Transverse colon (tissue), 4 donors: ENCODE results near the gene ARMC3. TPM values are rescaled to one million over a fixed set of nuclear protein-coding genes. Genes with fewer than 3 reads are reported as not detected.
"Not testable (repeated sequence)": the region's sequence is repeated elsewhere in the genome, so short reads cannot be mapped to it uniquely, and the experiment has no call there.

ENCODE experiments used
- DNase-seq: peaks from one replicate; pipeline ENCODE4 v3.0.0-alpha.2; 2019
- H3K27ac ChIP-seq, 4 donors: fragments of 200-600 bp; sonication (generic); 2 replicates each; pipeline ENCODE4 v1.5.1; 2016 to 2018; ENCODE audit warnings: inconsistent platforms in 4 of 4
- H3K27me3 ChIP-seq: fragments of 200-600 bp; sonication (generic); 2 replicates; pipeline ENCODE4 v1.5.1; 2017; ENCODE audit warnings: inconsistent platforms
- H3K36me3 ChIP-seq, 4 donors: fragments of 200-600 bp; sonication (generic); 2 replicates each; pipeline ENCODE4 v1.5.1; 2017 to 2019; ENCODE audit warnings: inconsistent platforms in 4 of 4
- H3K4me1 ChIP-seq, 4 donors: fragments of 200-600 bp; sonication (generic); 2 replicates each; pipeline ENCODE4 v1.5.1; 2017 to 2020; ENCODE audit warnings: inconsistent platforms in 4 of 4
- H3K4me3 ChIP-seq, 4 donors: fragments of 200-600 bp; sonication (generic); 1 replicate in 1 of 4; 2 replicates in 3 of 4; pipeline versions ENCODE4 v1.5.1 to v1.6.1; 2017 to 2019; ENCODE audit warnings: inconsistent platforms in 4 of 4
- H3K9me3 ChIP-seq, 2 donors: fragments of 200-600 bp; sonication (generic); 2 replicates each; pipeline ENCODE4 v1.5.1; 2017 to 2019; ENCODE audit warnings: inconsistent platforms in 2 of 2
- CTCF ChIP-seq, 5 experiments: fragments of 200-600 bp in 3 of 5; fragments of 450-650 bp in 2 of 5; sonication (generic) in 3 of 5; IDR thresholded peaks; 1 replicate in 2 of 5; 2 replicates in 3 of 5; pipeline ENCODE4 v1.5.1; 2016 to 2017; ENCODE audit warnings: antibody characterized with exemption in 5 of 5, inconsistent platforms in 3 of 5, mild to moderate bottlenecking in 2 of 5, moderate library complexity in 1 of 5
- EP300 ChIP-seq: sonication (generic); formaldehyde crosslinking; IDR thresholded peaks from one replicate; pipeline ENCODE4 v1.6.1; 2017; ENCODE audit warnings: antibody characterized with exemption, low read depth
- POLR2A ChIP-seq: fragments of 450-650 bp; IDR thresholded peaks from one replicate; pipeline ENCODE4 v1.6.1; 2016; ENCODE audit warnings: antibody characterized with exemption, mild to moderate bottlenecking, moderate library complexity
- POLR2AphosphoS5 ChIP-seq, 3 donors: sonication (generic); formaldehyde crosslinking; IDR thresholded peaks; one replicate each; pipeline ENCODE4 v1.6.1; 2016; ENCODE audit warnings: antibody characterized with exemption in 3 of 3
- whole genome bisulfite sequencing, 2 donors: methylation state at CpG; one replicate each; pipeline ENCODE4 v1.1.5; 2018; ENCODE audit warnings: low coverage in 1 of 2; 5-methylcytosine and 5-hydroxymethylcytosine counted together
- in situ Hi-C, 4 donors: fragments of 200-750 bp; cut with MboI; loops; one replicate each; pipeline versions ENCODE4 v1.15.0 to v1.15.1; 2017; ENCODE audit warnings: low sequenced_read_pairs in 3 of 4, low pct_ligation_motif_present in 1 of 4, low pct_unique_long_range_greater_than_20kb in 1 of 4
- intact Hi-C: fragments of 100-400 bp; cut with DNase I; formaldehyde crosslinking; loops from one replicate; pipeline ENCODE4 v1.15.1; 2023; ENCODE audit warnings: low total_unique reads
- total RNA-seq, 4 donors: library from RNA; depleted of rRNA; stranded (reverse); fragments of >200 nt; gene quantifications; one replicate each; pipeline ENCODE4 v1.1.0, GENCODE V29; 2016

The ARMC3 gene
- total RNA-seq, 4 donors from 2014 or later: not detected

GRCh38 chr10:22925088-22925487 lies 2.8 kb upstream of the ARMC3 start:
- TF ChIP-seq CTCF (IDR thresholded peaks at IDR 0.05) (no peak), POLR2A (no peak), EP300 (no peak), POLR2AphosphoS5 (IDR thresholded peaks at IDR 0.05) (no peak)
- H3K36me3 ChIP-seq: no peaks in the 10 kb centered on the region
- no peaks in the 10 kb centered on the region for H3K9me3 ChIP-seq
- peaks cover 0 to 9% (median 0%) of the 10 kb centered on the region in 4 donors for H3K4me1 ChIP-seq
- no peak overlapping the region for H3K27ac ChIP-seq
- H3K4me3 ChIP-seq: no peak overlapping the region
- in situ Hi-C loops (no loop called here), intact Hi-C loops (no loop called here)
- peaks cover 18% of the 10 kb centered on the region for H3K27me3 ChIP-seq
- no peak for DNase-seq
- WGBS, 2 donors: 42 to 59% methylated on average over 1 of the region's 1 CpG

GRCh38 chr10:22927166-22927565 lies 687 bp upstream of the ARMC3 start:
- Histone ChIP-seq H3K9me3 (no peaks in the 10 kb centered on the region), H3K27ac (no peak overlapping the region), H3K36me3 (no peaks in the 10 kb centered on the region), H3K27me3 (peaks cover 18% of the 10 kb centered on the region), H3K4me1 (peaks cover 0 to 9% (median 0%) of the 10 kb centered on the region in 4 donors), H3K4me3 (peak overlapping the region in 1 of 4 donors; percentile 49)
- in situ Hi-C loops (no loop called here), intact Hi-C loops (no loop called here)
- TF ChIP-seq POLR2A (no peak), POLR2AphosphoS5 (IDR thresholded peaks at IDR 0.05) (no peak), CTCF (IDR thresholded peaks at IDR 0.05) (no peak), EP300 (no peak)
- DNase-seq: no peak
- 87 to 90% methylated on average over 9 of the region's 9 CpGs for WGBS, 2 donors

GRCh38 chr10:22929053-22929452 lies 1.2 kb downstream of the ARMC3 start:
- H3K9me3 ChIP-seq, intact Hi-C loops, H3K36me3 ChIP-seq, H3K27ac ChIP-seq, H3K4me1 ChIP-seq, in situ Hi-C loops, H3K4me3 ChIP-seq, DNase-seq: not testable (repeated sequence)
- WGBS, 2 donors: 93 to 94% methylated on average over 1 to 4 of the region's 4 CpGs
- peaks cover 18% of the 10 kb centered on the region for H3K27me3 ChIP-seq

- in situ Hi-C loops (no loop called here), intact Hi-C loops (no loop called here)
- peaks cover 0 to 9% (median 0%) of the 10 kb centered on the region in 4 donors for H3K4me1 ChIP-seq
- DNase-seq: no peak
- 25 to 29% methylated on average over 2 of the region's 2 CpGs for WGBS, 2 donors
- no peak overlapping the region for H3K4me3 ChIP-seq
- H3K9me3 ChIP-seq: no peaks in the 10 kb centered on the region
- H3K27me3 ChIP-seq: peaks cover 12% of the 10 kb centered on the region
- H3K36me3 ChIP-seq: no peaks in the 10 kb centered on the region
- TF ChIP-seq POLR2A: no peak
- no peak for TF ChIP-seq POLR2AphosphoS5 (IDR thresholded peaks at IDR 0.05)
- no peak for TF ChIP-seq EP300
- no peak for TF ChIP-seq CTCF (IDR thresholded peaks at IDR 0.05)
- no peak overlapping the region for H3K27ac ChIP-seq
Observed at GRCh38 chr10:22931948-22932347, 4.1 kb downstream of the ARMC3 start.
